ENCODE results near the gene NPFF. TPM values are rescaled to one million over a fixed set of nuclear protein-coding genes. Genes with fewer than 3 reads are reported as not detected.
A peak's percentile ranks its signal among the peaks of the same experiment; 100 is the strongest.

The NPFF gene
- total and polyA plus RNA-seq, 2 of the 13 experiments (the other 11 are each of a cell fraction or from before 2014, with no cell fraction given) = not detected

GRCh38 chr12:53504004-53504920 lies 3.0 kb downstream of the NPFF start:
- H3K79me2 ChIP-seq (ENCODE audit: insufficient read depth, low read length) = peaks cover 16% of the 10 kb centered on the region
- no TSS peak for BruUV-seq (replicated peaks)
- H3K27me3 ChIP-seq (ENCODE audit: control insufficient read depth in 1 of 2, insufficient read depth in 2 of 2, low read length in 2 of 2) = no peaks in the 10 kb centered on the region; a peak in 1 of 5 replicates
- no peak overlapping the region for H3K4me3 ChIP-seq (replicated peaks in 1 of 3; ENCODE audit: insufficient read depth in 1 of 3, low read depth in 2 of 3, low read length in 3 of 3)
- DNase-seq (ENCODE audit: low spot score) = no peak
- no peak for ATAC-seq
- no peak for FAIRE-seq
- intact Hi-C loops (cut with micrococcal nuclease; ENCODE audit: unreplicated experiment) (no loop called here), in situ Hi-C loops (cut with HindIII; ENCODE audit: extremely low pct_ligation_motif_present, low pct_unique_long_range_greater_than_20kb) (loop anchor here (5.0 kb wide), 1 partner anchor 177 kb away; no protein-coding TSS in a partner anchor)
- H4K20me1 ChIP-seq (ENCODE audit: insufficient read depth, low read length) = no peaks in the 10 kb centered on the region
- H3K4me2 ChIP-seq (ENCODE audit: low read depth, low read length) = no peak overlapping the region
- WGBS (ENCODE audit: low lambda C conversion rate) = 94% methylated on average over 13 of the region's 14 CpGs
- H2AFZ ChIP-seq (ENCODE audit: low read length) = no peak overlapping the region
- no peak overlapping the region for H3K27ac ChIP-seq (ENCODE audit: extremely low read length, insufficient read depth, low read length)
- no peaks in the 10 kb centered on the region for H3K9me3 ChIP-seq (ENCODE audit: low read length)
- H3K9ac ChIP-seq (ENCODE audit: insufficient read depth, low read depth, low read length) = no peak overlapping the region
- peaks cover 10 to 23% of the 10 kb centered on the region in 2 experiments; a peak in 4 of 5 replicates for H3K36me3 ChIP-seq (replicated peaks in 1 of 2; ENCODE audit: control insufficient read depth in 1 of 2, insufficient read depth in 2 of 2, low read length in 2 of 2)
- TF ChIP-seq TOE1 (CRISPR knock-in tag; IDR thresholded peaks at IDR 0.05) (no peak), TGIF2 (CRISPR knock-in tag; IDR thresholded peaks at IDR 0.05) (no peak), ZNF674 (CRISPR knock-in tag; IDR thresholded peaks at IDR 0.05; ENCODE audit: low read depth) (no peak), ZNF746 (CRISPR knock-in tag; IDR thresholded peaks at IDR 0.05) (no peak), IKZF1 (IDR thresholded peaks at IDR 0.05) (no peak)
- POLR2A ChIA-PET = no interaction called here
- peaks cover 18% of the 10 kb centered on the region for H3K4me1 ChIP-seq (ENCODE audit: insufficient read depth, low read length)
- CTCF ChIA-PET (ENCODE audit: low intra/inter-chr PET ratio, low total read pairs) = no interaction called here

GRCh38 chr12:53502983-53503728 lies 4.1 kb downstream of the NPFF start:
- ATAC-seq (no peak), DNase-seq (ENCODE audit: low spot score) (no peak), FAIRE-seq (no peak)
- Histone ChIP-seq H4K20me1 (ENCODE audit: insufficient read depth, low read length) (no peaks in the 10 kb centered on the region), H3K27ac (ENCODE audit: extremely low read length, insufficient read depth, low read length) (no peak overlapping the region), H3K4me1 (ENCODE audit: insufficient read depth, low read length) (peaks cover 28% of the 10 kb centered on the region), H3K9ac (ENCODE audit: insufficient read depth, low read depth, low read length) (0 out of 2 replicates have a peak overlapping the region, but pooled peaks have one; percentile 2), H3K4me3 (replicated peaks in 1 of 3; ENCODE audit: insufficient read depth in 1 of 3, low read depth in 2 of 3, low read length in 3 of 3) (no peak overlapping the region), H2AFZ (ENCODE audit: low read length) (no peak overlapping the region), H3K9me3 (ENCODE audit: low read length) (no peaks in the 10 kb centered on the region), H3K4me2 (ENCODE audit: low read depth, low read length) (0 out of 2 replicates have a peak overlapping the region, but pooled peaks have one; percentile 96), H3K79me2 (ENCODE audit: insufficient read depth, low read length) (peaks cover 16% of the 10 kb centered on the region), H3K36me3 (replicated peaks in 1 of 2; ENCODE audit: control insufficient read depth in 1 of 2, insufficient read depth in 2 of 2, low read length in 2 of 2) (peaks cover 10 to 23% of the 10 kb centered on the region in 2 experiments; a peak in 4 of 5 replicates), H3K27me3 (ENCODE audit: control insufficient read depth in 1 of 2, insufficient read depth in 2 of 2, low read length in 2 of 2) (no peaks in the 10 kb centered on the region; a peak in 1 of 5 replicates)
- CTCF ChIA-PET (ENCODE audit: low intra/inter-chr PET ratio, low total read pairs) = no interaction called here
- in situ Hi-C loops (cut with HindIII; ENCODE audit: extremely low pct_ligation_motif_present, low pct_unique_long_range_greater_than_20kb) = loop anchor here (5.0 kb wide), 1 partner anchor 176 kb away; no protein-coding TSS in a partner anchor
- no TSS peak for BruUV-seq (replicated peaks)
- intact Hi-C loops (cut with micrococcal nuclease; ENCODE audit: unreplicated experiment) = no loop called here
- POLR2A ChIA-PET = no interaction called here
- 100% methylated on average over 8 of the region's 10 CpGs for WGBS (ENCODE audit: low lambda C conversion rate)
- TF ChIP-seq DNMT1 (CRISPR knock-in tag; IDR thresholded peaks at IDR 0.05) = no peak
- no peak for TF ChIP-seq THRA (CRISPR knock-in tag; IDR thresholded peaks at IDR 0.05; ENCODE audit: borderline replicate concordance)
- TF ChIP-seq ARNTL (CRISPR knock-in tag; IDR thresholded peaks at IDR 0.05) = no peak
- no peak for TF ChIP-seq NR0B2 (CRISPR knock-in tag; IDR thresholded peaks at IDR 0.05)
- TF ChIP-seq ZNF605 (CRISPR knock-in tag; IDR thresholded peaks at IDR 0.05) = no peak
- no peak for TF ChIP-seq ZBTB25 (CRISPR knock-in tag; IDR thresholded peaks at IDR 0.05)
- no peak for TF ChIP-seq TFAP4 (IDR thresholded peaks at IDR 0.05; ENCODE audit: borderline replicate concordance, low read depth)
